ENCODE results near the gene ARHGEF26.
A peak's percentile ranks its signal among the peaks of the same experiment; 100 is the strongest.
"Not testable (repeated sequence)": the region's sequence is repeated elsewhere in the genome, so short reads cannot be mapped to it uniquely, and the experiment has no call there.

Gene ARHGEF26, protein sequence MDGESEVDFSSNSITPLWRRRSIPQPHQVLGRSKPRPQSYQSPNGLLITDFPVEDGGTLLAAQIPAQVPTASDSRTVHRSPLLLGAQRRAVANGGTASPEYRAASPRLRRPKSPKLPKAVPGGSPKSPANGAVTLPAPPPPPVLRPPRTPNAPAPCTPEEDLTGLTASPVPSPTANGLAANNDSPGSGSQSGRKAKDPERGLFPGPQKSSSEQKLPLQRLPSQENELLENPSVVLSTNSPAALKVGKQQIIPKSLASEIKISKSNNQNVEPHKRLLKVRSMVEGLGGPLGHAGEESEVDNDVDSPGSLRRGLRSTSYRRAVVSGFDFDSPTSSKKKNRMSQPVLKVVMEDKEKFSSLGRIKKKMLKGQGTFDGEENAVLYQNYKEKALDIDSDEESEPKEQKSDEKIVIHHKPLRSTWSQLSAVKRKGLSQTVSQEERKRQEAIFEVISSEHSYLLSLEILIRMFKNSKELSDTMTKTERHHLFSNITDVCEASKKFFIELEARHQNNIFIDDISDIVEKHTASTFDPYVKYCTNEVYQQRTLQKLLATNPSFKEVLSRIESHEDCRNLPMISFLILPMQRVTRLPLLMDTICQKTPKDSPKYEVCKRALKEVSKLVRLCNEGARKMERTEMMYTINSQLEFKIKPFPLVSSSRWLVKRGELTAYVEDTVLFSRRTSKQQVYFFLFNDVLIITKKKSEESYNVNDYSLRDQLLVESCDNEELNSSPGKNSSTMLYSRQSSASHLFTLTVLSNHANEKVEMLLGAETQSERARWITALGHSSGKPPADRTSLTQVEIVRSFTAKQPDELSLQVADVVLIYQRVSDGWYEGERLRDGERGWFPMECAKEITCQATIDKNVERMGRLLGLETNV

DNA sequence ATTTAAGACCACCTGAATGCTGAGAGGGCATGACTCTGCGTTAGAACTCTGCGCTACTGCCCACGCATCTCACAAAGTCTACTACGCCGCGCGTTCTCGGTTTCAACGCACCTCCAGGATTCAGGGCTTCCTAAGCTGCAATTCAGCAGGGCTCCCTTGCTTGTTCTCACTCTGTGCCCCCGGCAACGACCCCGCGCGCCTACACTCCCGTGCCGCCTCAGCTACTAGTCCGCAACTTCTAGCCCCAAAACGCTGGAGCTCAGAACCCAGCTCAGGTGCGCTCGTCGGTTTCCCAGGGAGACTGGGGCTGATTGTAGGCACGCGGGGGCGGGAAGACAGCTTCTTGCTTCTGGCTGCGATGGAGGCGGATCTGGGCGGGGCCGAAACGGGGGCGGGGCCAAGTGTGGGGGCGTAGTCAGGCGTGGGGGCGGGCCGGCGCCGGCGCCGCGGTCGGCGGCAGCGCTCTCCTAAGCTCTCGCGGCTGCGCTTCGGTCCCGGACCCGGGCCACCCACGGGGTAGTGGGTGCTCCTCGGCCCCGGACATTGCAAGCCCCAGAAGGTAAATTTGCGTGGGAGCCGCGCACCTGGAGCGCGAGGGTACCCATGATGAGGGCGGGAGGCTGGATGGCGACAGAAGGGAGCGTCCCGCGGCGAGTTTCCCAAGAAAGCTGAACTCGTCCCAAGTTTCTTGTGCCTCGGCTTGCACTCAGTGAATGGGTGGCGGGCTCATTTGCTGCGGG is at the start of gene ARHGEF26:
Gene ARHGEF26 (plus strand): TSS at position 430 of the 740 bp plus-strand sequence. CDS start 603 bp downstream, outside the sequence.
- peak; percentile 95 for DNase-seq

DNA sequence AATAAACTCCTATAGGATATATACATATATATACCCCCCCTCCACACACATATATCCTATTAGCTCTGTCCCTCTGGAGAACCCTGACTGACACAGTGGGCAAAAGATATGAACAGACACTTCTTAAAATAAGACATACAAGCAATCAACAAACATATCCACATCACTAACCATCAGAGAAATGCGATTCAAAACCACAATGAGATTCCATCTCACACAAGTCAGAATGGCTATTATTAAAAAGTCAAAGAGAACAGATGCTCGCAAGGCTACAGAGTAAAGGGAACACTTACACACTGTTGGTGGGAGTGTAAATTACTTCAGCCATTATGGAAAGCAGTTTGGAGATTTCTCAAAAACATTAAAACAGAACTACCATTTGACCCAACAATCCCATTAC is 46.2 kb upstream of the ARHGEF26 start:
- DNase-seq: no peak

DNA sequence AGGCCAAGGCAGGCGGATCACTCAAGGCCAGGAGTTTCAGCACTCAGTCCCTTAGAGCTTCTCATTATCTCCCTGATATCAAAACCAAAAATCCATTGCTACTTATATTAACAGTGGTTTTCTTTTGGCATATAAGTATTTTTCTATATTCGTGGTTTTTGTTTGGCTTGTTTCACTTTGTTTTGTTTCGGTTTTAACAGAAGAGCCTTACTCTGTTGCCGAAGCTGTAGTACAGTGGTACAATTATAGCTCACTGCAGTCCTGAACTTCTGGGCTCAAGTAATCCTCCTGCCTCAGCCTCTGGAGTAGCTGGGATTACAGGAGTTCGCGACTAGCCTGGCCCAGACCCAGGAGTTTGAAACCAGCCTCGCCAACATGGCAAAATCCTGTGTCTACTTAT is 42.5 kb upstream of the ARHGEF26 start:
- no peak for DNase-seq

DNA sequence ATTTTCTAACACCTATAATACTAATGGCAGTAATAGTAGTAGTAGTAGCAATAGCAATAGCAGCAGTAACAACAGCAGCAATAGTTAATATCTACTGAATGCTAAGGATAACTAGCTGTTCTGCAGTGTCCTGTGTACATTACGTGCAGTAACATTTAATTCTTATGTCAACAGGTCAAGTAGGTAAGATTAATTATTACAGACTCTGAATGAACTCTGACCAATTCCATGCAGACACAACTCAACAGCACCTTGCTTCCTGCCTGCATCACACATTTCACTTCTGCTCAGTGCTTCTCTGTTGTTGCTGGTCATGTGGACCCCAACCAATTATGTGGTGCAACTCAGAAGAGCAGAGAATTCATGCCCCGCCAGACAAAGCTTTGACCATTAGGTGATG is 39.9 kb upstream of the ARHGEF26 start:
- no peak for DNase-seq

DNA sequence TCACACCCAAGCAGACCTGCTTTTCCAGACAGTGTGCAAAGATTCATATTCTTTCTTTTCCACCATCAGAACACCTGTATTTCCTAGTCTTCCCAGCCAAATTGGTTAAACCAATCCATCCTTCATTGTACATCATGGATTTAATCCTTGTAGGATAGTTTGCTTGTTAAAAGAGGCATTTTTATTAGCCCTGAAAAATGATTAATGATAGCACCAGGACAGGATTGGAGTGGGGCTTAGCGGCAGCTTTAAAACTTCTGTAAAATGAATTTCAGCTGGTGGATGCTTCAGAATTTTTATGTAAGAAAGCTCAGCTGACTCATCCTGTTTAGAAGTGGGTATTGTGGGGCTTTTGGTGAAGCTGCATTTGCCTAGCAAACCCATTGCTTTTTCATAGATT is 36.1 kb upstream of the ARHGEF26 start:
- DNase-seq: no peak

DNA sequence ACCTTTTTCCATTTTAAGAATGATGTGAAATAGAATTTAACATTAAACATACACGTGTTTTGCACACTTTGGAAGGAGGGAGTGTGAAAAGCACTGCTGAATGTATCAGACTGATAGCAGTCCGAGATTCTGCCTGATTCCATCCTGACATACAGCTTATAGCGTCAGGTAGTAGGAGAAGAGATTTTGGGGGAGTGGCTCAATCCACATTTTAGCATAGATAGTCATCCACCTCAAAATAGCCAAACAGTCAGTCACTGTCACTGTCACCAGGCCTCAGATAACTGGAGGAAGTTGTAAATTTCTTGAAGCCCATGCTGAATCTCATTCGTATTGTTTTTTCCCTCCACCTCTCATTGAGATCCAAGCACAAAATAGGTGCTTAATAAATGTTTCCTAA is 35.4 kb upstream of the ARHGEF26 start:
- no peak for DNase-seq

DNA sequence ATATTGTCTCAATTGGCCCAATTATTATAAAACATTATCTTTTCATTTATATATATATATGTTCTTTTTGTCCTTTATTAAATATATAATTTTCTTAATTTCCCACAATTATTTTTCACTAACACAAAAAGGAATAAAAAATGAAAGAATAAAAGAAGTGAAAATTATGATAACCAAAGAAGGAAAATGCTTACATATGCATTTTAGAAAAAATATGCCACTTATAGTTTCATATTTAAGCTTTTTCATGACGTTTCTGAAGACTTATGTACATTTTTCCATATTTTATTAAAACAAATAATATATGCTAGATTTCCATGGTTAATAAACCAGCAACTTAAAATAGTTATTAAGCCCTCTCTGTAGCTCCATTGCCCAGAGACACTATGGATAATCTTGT is 34.9 kb upstream of the ARHGEF26 start:
- no peak for DNase-seq

DNA sequence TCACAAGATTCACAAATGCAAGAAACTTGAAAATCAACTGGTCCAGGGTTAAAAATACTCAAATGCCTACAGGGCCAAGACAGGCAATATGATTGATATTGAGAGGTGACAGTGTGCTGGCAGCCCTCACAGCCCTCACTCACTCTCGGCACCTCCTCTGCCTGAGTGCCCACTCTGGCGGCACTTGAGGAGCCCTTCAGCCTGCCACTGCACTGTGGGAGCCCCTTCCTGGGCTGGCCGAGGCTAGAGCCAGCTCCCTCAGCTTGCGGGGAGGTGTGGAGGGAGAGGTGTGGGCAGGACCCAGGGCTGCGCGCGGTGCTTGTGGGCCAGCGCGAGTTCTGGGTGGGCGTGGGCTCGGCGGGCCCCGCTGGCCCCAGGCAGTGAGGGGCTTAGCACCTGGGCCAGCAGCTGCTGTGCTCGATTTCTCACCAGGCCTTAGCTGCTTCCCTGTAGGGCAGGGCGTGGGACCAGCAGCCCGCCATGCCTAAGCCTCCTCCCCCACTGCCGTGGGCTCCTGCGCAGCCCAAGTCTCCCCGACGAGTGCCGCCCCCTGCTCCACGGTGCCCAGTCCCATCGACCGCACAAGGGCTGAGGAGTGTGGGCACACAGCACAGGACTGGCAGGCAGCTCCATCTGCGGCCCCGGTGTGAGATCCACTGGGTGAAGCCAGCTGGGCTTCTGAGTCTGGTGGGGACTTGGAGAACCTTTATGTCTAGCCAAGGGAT is 33.3 kb upstream of the ARHGEF26 start:
- not testable (repeated sequence) for DNase-seq

DNA sequence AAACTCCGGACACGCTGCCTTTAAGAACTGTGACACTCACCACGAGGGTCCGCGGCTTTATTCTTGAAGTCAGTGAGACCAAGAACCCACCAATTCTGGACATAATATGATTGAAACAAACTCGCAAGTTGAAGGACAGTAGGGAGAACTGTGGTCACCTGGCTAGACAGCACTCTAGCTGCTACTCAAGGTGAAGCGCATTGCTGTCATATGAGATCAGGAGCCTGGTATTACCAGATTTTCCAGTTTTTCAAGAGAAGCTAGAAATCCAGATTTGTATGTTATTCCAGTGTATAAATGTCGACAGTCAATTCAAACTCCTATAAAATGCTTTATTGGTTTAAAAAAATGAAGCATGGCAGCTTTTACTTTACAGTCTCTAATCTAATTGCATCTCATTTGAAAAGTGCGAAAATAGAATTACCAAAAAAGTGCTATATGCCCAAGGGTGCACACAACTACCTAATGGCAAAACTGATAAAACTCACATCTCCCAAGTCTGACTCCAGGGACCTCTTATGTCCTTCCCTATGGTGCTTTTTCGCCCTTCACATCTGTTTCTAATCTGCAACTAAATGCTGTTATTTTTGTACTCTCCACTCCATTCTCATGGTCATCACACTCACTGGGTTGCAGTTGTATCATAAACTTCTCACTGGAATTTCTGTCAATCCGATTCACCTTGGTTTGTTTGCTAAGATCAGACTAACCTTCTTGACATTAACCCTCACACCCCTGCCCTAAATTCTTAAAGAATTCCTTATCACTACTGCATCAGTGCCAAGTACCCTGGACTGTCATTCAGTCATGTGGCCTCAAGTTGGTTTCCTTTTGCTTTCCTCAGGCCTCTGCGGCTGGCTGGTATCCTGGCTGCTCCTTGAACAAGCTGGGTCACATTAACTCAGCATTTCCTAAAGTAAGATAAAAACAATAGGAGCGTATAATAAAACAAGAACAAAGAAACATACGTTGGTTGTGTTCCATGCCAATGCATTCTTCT is 31.5 kb upstream of the ARHGEF26 start:
- DNase-seq: no peak

DNA sequence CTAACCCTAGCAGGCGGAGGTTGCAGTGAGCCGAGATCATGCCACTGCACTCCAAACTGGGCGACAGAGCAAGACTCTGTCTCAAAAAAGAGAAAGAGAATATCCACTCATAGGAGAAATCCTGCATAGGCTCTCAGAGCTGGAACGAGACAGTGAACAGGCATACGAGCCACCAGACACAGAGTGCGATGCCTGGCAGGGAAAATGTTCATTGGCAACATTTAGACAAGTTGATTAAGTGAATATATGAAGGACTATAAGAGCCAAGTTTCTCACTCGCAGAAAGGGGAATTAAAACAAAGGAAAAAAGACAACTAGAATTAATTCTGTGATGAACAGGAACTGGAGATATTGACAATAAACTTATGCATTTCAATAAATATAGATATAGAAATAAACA is 27.1 kb upstream of the ARHGEF26 start:
- no peak for DNase-seq

DNA sequence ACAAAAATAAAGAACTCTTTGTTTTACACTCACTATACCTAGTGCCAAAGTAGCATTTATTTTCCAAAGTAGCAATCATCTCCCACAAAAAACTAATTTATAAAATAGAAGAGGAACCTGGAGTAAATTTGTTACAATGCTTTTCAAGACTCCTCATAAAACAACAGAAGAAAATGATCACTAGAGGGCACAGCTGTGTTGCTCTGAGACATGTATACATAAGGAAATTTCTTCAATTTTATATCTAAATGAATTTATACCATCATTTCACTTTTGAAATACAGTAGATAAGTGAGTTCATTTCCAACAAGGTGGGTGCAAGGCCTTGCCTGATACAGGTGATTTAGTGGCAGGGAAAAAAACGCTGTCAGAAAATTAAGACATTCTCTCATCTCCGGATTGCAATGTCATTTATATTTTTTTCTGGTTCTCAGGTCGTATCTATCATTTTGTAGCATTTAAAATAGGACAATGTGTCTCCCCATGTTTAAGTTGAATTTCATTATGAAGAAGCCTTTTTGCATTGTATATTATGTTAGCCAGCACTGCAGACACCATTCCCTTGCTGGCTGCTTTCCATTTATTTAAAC is 25.3 kb upstream of the ARHGEF26 start:
- no peak for DNase-seq

DNA sequence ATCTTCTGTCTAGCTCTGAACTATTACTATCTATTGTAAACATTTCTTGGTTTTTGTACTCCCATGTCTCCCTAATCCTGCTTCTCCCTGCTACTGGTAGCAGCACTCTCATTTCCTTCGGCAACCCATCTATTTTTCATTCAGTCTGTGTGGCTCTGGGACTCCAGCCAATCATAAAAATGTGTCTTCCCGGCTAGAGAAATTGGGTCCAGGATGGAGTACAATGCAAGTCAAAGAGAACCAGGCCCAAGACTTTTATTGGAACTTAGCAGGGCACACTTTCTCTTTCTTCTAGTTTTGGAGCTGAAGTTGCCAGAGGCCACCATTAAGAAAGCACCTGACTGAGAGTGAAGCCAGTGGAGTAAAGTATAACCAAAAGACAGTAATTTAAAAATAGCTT is 22.8 kb upstream of the ARHGEF26 start:
- no peak for DNase-seq

DNA sequence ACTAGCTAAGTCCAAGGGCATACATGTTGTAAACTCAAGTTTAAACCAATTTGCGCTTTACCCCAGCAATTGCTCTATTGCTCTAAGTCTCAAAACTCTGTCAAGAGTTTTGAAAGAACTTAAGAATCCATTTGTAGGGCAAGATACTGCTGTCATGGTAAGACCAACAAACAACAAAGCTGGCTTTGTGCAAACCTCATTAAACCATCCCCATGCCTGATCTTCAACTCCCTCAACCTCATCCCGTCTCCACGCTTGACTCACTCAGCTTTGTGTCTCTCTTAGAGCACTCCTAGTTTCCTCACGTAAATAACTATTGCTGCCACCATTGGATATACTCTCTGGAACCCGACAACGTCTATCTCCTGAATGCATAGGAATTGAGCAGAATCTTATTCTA is 20.6 kb upstream of the ARHGEF26 start:
- DNase-seq: no peak

DNA sequence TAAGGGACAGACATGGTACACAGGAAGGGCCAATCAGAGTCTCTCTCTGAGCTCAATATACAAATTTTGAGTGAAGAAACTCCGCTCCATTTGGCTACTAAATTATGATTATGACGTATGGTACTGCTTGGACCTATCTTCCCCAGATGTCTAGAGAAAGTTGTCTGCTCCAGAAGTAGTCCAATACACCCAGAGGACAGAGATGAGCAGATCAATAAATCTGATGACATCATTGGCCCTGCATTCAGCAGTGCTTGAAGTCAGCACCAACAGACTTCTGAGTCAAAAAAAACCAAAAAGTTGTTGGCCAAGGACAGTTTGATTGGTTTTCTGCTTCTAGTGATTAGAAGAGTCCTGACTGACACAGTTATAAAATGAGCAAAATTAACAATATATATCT is 19.9 kb upstream of the ARHGEF26 start:
- no peak for DNase-seq

DNA sequence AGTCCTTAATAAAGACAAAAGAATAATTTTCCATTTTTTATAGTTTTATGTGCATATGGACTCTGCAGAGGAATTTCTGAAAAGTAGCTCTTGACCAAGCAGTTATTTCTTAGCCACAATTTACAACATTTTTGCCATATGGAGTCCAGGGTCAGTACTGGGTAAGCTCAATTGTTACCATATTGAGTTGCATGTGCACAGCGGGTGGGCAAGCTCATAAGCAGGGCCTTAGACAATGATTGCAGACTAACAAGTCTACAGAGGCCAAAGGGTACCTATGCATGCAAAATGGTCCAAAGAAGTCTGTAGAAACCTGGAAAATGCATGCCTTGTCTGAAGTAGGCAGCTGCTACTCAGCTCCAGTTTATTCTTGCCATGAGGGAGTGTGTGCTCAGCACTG is 19.0 kb upstream of the ARHGEF26 start:
- no peak for DNase-seq

DNA sequence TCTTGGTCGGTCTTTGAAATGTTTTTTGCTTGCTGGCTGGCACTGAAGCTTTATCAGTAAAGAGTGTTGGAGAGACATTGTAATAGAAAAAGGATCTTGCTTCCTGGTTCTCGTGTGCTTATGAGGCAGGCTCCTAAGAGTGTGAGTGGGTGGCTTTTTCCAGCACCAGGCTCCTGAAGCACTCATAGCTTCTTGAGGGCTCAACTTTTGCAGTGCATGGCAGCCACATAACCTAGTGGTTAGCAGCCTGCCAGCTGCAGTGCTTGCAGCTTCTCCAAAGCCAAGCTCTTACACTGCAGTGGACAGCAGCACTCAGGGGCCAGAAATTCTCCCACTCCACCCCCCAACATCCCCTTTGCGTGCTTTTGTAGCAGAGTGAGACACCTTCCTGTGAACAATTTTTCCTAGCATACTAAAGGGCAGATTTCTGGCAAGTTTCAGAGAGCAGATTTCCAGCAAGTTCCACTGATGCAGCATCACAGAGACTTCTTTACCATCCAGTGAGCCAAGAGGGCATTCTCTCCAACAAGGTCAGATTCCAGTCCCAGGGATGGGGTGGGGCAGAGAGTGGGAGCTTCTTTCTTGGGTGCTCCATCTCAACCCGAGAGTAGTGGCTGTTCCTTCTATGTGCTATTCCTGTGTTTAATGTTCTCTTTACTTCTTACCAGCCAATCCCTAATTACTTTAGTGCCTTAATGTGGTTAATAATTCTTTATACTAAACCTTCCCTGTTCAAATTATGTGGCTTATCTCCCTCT is 15.8 kb upstream of the ARHGEF26 start:
- no peak for DNase-seq

DNA sequence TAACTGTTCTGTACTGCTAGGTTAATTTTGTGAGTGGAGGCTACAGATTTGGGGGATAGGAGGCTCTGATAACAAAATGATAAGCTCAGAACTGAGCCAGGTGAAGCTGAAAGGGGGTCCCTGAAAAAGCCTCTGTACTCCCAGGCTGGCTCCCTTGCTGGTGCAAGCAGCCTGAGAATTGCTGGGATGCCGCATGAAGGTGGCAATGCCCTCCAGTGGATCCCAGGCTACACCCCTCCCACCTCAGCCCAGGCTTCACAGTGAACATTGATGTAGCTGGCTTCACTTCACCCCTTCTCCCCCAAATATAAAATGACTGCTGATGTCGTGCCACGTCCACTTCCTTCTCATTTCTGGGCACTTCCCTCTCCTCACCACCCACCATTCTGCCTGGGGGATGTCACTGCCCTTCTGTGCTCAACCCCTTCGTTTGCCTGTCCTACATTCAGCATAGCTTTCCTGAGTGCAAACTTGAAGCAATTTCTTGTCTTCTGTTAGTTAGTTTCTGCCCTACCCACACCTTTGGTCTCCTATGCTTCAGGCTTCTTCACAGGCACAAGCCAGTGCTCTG is 9.7 kb upstream of the ARHGEF26 start:
- no peak for DNase-seq

DNA sequence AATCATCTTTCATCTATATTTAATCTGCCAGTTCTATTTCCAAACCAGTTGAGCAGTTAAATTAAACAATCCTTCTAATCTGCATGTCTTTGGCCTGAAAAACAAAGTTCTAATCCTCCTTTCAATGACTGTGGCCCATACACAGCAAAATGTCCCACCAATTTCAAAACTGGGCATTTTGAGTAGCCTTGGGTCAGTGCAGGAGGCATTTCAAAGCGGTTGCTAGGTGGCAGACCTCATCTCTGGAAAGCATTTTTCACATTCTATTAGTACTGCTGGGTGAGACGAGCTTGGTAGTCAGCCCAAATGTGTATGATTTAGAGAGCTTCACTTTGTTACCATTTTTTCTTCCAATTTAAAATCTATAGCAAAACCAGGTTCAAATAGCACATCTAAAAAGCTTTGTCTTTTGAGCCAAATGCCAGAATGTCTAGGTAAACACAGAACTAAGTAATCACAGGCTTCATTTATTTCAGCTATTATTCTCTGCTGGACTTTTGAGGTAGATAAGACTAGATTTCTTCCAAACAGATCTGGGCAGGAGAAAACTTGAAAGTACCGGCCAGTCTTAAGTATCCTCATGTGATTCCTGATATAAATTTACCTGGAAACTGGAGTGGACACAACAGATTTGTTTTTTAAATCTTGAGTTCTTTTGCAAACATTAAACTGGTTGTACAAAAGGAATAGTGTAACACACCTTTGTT is 8.9 kb upstream of the ARHGEF26 start:
- no peak for DNase-seq

DNA sequence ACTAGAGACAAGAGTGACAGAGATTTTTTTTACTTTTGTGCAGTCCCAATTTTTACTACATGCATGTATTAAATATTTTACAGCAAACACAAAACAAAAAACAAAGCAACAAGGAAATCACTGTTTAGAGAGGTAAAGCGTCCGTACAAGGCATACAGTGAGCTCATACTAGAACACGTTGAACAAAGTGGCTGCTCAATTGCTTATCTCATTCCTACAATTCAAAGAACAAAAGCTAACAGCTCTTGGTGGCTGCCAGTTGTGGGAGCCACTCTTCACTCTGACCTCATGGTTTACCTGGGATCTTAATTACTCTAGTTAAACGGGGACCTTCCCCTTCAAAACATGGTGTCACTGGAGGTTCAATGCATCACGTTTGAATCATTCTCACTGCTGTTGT is 7.6 kb upstream of the ARHGEF26 start:
- no peak for DNase-seq

Data from right forelimb (tissue), 1 donor.